Gastroesophageal sphincter (tissue), 4 donors: ENCODE measurements around the gene ELAVL1. TPM values are rescaled to one million over a fixed set of nuclear protein-coding genes. Genes with fewer than 3 reads are reported as not detected.

Experiments used
- ATAC-seq: fragments of 150-250 bp; one replicate; pipeline ENCODE4 v1.9.1; 2016; ENCODE audit warnings: mild to moderate bottlenecking, moderate library complexity
- H3K27ac ChIP-seq, 4 donors: fragments of 200-600 bp; sonication (generic) in 3 of 4; 1 replicate in 3 of 4; 2 replicates in 1 of 4; pipeline ENCODE4 v1.5.1; 2016 to 2019
- H3K27me3 ChIP-seq: fragments of 200-600 bp; sonication (generic); one replicate; pipeline ENCODE4 v1.5.1; 2019
- H3K36me3 ChIP-seq, 2 donors: fragments of 200-600 bp; sonication (generic); one replicate each; pipeline ENCODE4 v1.5.1; 2019; ENCODE audit warnings: control low read depth in 1 of 2
- H3K4me1 ChIP-seq, 3 donors: fragments of 200-600 bp; sonication (generic); 1 replicate in 2 of 3; 2 replicates in 1 of 3; pipeline ENCODE4 v1.5.1; 2016 to 2019; ENCODE audit warnings: control low read depth in 2 of 3
- H3K4me3 ChIP-seq, 2 donors: fragments of 200-600 bp; sonication (generic); one replicate each; pipeline ENCODE4 v1.5.1; 2019; ENCODE audit warnings: mild to moderate bottlenecking in 1 of 2, moderate library complexity in 1 of 2
- H3K9me3 ChIP-seq, 3 donors: fragments of 200-600 bp; sonication (generic); one replicate each; pipeline ENCODE4 v1.5.1; 2017 to 2019; ENCODE audit warnings: control low read depth in 2 of 3
- EP300 ChIP-seq: sonication (generic); formaldehyde crosslinking; IDR thresholded peaks from one replicate; pipeline ENCODE4 v1.6.1; 2017; ENCODE audit warnings: antibody characterized with exemption, mild to moderate bottlenecking
- POLR2A ChIP-seq, 2 donors: fragments of 450-650 bp; IDR thresholded peaks; one replicate each; pipeline ENCODE4 v1.6.1; 2017; ENCODE audit warnings: antibody characterized with exemption in 2 of 2, mild to moderate bottlenecking in 2 of 2, moderate library complexity in 1 of 2
- POLR2AphosphoS5 ChIP-seq: sonication (generic); formaldehyde crosslinking; IDR thresholded peaks from one replicate; pipeline ENCODE4 v1.6.1; 2017; ENCODE audit warnings: antibody characterized with exemption
- WGBS, 2 donors: methylation state at CpG; one replicate each; pipeline ENCODE4 v1.1.5; 2018; ENCODE audit warnings: low coverage in 1 of 2; 5-methylcytosine and 5-hydroxymethylcytosine counted together
- total RNA-seq, 4 donors: library from RNA; depleted of rRNA; stranded (reverse); fragments of >200 nt; gene quantifications; one replicate each; pipeline ENCODE4 v1.1.0, GENCODE V29; 2016
- TF ChIP-seq, protein P1 (sequence below), 4 experiments: fragments of 200-600 bp in 2 of 4; fragments of 450-650 bp in 2 of 4; sonication (generic) in 1 of 4; IDR thresholded peaks; one replicate each; pipeline ENCODE4 v1.5.1; 2017 to 2019; ENCODE audit warnings: antibody characterized with exemption in 4 of 4, mild to moderate bottlenecking in 2 of 4, moderate library complexity in 2 of 4

Gene ELAVL1
- total RNA-seq, 4 donors from 2014 or later = 30.8 to 62.5 (median 34.6) TPM

DNA sequence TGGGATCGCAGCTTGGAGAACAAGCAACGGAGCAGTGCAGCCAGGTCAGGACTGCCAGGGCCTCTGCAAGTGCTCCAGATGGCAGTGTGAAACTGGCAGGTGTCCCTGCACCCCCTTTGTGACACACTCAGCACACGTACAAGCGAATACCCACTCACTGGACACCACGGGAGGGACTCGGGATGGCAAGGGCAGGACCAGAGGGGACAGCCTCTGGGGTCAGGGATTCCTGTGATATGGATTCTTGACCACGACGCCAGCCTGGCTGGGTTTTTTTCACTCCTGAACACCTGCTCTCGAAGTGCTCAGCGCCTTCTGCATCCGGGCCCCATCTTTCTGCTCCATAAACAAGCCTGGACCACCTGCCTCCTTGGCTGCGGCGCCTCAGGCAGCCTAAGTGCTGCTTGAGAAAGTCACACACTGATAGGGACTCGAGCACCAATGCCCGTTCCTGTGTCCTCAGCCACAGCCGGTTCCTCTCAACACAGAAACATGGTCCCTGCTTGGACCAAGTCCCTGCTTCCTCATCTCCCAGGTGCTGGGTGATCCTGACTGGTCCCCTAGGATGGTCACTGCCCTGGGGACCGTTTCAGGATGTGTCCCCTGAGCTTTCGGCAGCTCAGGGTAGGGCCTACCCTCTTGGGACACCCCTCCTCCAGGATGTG is 22.0 kb downstream of the ELAVL1 start:
- Histone ChIP-seq H3K36me3 (peaks cover 0 to 99% of the 10 kb centered on the region in 2 donors), H3K27ac (no peak overlapping the region), H3K4me1 (peaks cover 0 to 37% (median 5%) of the 10 kb centered on the region in 3 donors), H3K9me3 (no peaks in the 10 kb centered on the region), H3K4me3 (no peak overlapping the region), H3K27me3 (no peaks in the 10 kb centered on the region)
- no peak for ATAC-seq
- TF ChIP-seq POLR2AphosphoS5 (no peak), POLR2A (IDR thresholded peaks at IDR 0.05) (no peak), EP300 (no peak)
- TF ChIP-seq, protein P1, sequence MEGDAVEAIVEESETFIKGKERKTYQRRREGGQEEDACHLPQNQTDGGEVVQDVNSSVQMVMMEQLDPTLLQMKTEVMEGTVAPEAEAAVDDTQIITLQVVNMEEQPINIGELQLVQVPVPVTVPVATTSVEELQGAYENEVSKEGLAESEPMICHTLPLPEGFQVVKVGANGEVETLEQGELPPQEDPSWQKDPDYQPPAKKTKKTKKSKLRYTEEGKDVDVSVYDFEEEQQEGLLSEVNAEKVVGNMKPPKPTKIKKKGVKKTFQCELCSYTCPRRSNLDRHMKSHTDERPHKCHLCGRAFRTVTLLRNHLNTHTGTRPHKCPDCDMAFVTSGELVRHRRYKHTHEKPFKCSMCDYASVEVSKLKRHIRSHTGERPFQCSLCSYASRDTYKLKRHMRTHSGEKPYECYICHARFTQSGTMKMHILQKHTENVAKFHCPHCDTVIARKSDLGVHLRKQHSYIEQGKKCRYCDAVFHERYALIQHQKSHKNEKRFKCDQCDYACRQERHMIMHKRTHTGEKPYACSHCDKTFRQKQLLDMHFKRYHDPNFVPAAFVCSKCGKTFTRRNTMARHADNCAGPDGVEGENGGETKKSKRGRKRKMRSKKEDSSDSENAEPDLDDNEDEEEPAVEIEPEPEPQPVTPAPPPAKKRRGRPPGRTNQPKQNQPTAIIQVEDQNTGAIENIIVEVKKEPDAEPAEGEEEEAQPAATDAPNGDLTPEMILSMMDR (IDR thresholded peaks at IDR 0.05) = no peak
- 87 to 100% methylated on average over 2 to 8 of the region's 18 CpGs for WGBS, 2 donors

DNA sequence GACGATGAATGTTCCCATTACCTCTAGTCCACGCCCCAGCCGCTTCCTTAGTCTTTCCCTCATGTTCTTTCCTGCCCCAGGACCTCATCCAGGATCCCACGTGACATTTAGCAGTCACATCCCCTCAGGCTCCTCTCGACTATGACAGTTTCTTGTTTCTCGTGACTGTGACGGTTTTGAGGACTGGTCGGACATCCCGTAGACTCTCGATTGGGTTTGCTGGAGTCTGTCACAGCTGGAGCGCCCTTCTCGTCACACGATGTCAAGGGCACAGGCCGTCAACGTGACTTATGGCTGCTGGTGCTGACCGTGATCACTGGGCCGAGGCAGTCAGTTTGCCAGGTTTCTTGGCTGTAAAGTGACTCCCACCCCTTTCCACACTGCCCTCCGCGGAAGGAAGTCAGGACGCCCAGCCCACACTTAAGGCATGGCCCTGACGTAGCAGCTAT is 22.8 kb downstream of the ELAVL1 start:
- ATAC-seq = peak; percentile 22
- H3K4me3 ChIP-seq = no peak overlapping the region
- no peak overlapping the region for H3K27ac ChIP-seq
- TF ChIP-seq POLR2AphosphoS5 (no peak), EP300 (no peak), POLR2A (IDR thresholded peaks at IDR 0.05) (no peak)
- TF ChIP-seq, protein P1 (IDR thresholded peaks at IDR 0.05) = no peak
- no peaks in the 10 kb centered on the region for H3K27me3 ChIP-seq
- H3K36me3 ChIP-seq = peaks cover 0 to 99% of the 10 kb centered on the region in 2 donors
- 66 to 82% methylated on average over 7 to 9 of the region's 21 CpGs for WGBS, 2 donors
- H3K4me1 ChIP-seq = peaks cover 0 to 37% (median 5%) of the 10 kb centered on the region in 3 donors
- H3K9me3 ChIP-seq = no peaks in the 10 kb centered on the region

DNA sequence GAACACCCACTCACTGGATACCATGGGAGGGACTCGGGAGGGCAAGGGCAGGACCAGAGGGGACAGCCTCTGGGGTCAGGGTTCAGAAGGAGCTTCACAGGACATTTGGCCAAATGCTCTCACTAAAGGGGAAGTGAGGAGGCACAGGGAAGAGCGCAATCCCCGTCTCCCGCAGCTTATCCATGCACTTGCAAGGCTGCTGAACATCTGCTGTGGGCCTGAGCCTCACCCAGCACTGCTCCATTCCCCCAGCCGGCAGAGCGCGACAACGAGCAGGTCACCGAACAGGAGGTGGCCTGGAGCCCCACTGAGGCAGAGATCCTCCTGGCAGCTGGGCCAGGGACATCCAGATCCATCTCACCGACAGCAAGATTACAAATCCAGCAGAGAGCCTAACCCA is 23.3 kb downstream of the ELAVL1 start:
- H3K27ac ChIP-seq = peak overlapping the region in 1 of 4 donors; percentile 31
- H3K27me3 ChIP-seq = no peaks in the 10 kb centered on the region
- TF ChIP-seq POLR2A (IDR thresholded peaks at IDR 0.05) (no peak), EP300 (no peak), POLR2AphosphoS5 (no peak)
- TF ChIP-seq, protein P1 (IDR thresholded peaks at IDR 0.05) = no peak
- H3K9me3 ChIP-seq = no peaks in the 10 kb centered on the region
- H3K4me1 ChIP-seq = peaks cover 0 to 33% (median 0%) of the 10 kb centered on the region in 3 donors
- no peak for ATAC-seq
- no peak overlapping the region for H3K4me3 ChIP-seq
- peaks cover 0 to 99% of the 10 kb centered on the region in 2 donors for H3K36me3 ChIP-seq
- 78 to 100% methylated on average over 3 to 4 of the region's 10 CpGs for WGBS, 2 donors

DNA sequence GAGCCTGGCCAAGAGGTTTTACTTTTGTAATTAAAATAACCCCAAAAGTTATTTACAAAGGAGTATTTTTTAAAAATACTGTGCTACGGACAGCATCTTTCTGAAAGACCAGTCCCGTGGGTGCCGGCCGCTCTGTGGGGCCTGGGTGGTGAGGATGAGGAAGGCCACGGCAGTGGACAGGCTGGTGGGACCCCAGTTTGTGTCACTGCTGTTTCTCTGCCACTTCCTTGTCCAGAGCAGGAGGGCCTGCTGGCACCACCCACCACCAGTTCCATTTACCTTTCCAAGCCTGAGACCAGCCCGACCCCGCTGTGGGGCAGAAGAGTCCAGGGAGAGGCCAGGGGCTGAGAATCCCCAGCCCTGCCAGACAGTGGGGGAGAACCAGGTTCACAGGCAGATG is 23.8 kb downstream of the ELAVL1 start:
- WGBS, 2 donors = 83 to 100% methylated on average over 2 to 4 of the region's 7 CpGs
- Histone ChIP-seq H3K4me3 (no peak overlapping the region), H3K36me3 (peaks cover 0 to 99% of the 10 kb centered on the region in 2 donors), H3K9me3 (no peaks in the 10 kb centered on the region), H3K27ac (peak overlapping the region in 1 of 4 donors; percentile 31), H3K4me1 (peaks cover 0 to 28% (median 0%) of the 10 kb centered on the region in 3 donors), H3K27me3 (no peaks in the 10 kb centered on the region)
- ATAC-seq = no peak
- TF ChIP-seq POLR2A (IDR thresholded peaks at IDR 0.05) (no peak), EP300 (no peak), POLR2AphosphoS5 (no peak)
- TF ChIP-seq, protein P1 (IDR thresholded peaks at IDR 0.05) = no peak

DNA sequence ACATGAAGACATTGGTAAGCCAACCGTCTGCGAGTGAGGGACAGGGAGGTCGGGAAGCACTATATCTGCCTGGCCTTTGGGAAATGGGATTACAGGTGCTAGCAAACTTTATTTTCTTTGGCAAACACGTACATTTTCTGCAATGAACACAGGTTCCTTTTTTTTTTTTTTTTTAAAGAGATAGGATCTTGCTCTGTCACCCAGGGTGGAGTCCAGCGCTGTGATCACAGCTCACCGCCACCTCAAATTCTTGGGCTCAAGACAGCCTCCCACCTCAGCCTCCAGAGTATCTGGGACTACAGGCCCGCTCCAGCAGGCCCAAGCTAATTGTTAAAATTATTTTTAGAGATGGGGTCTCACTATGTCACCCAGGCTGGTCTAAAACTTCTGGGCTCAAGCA is 24.2 kb downstream of the ELAVL1 start:
- TF ChIP-seq, protein P1 (IDR thresholded peaks at IDR 0.05) = no peak
- no peaks in the 10 kb centered on the region for H3K27me3 ChIP-seq
- peaks cover 0 to 24% (median 0%) of the 10 kb centered on the region in 3 donors for H3K4me1 ChIP-seq
- H3K4me3 ChIP-seq = no peak overlapping the region
- ATAC-seq = no peak
- peaks cover 0 to 99% of the 10 kb centered on the region in 2 donors for H3K36me3 ChIP-seq
- 68 to 78% methylated on average over 4 to 7 of the region's 7 CpGs for WGBS, 2 donors
- H3K9me3 ChIP-seq = no peaks in the 10 kb centered on the region
- no peak overlapping the region for H3K27ac ChIP-seq
